IPS DF 19.7 (cell line): ENCODE data around the gene TMEM108.

Experiments used
- DNase-seq: peaks from one replicate; pipeline ENCODE4 v3.0.0-alpha.2; 2013; ENCODE audit warnings: low read depth, low spot score

The TMEM108 gene

DNA sequence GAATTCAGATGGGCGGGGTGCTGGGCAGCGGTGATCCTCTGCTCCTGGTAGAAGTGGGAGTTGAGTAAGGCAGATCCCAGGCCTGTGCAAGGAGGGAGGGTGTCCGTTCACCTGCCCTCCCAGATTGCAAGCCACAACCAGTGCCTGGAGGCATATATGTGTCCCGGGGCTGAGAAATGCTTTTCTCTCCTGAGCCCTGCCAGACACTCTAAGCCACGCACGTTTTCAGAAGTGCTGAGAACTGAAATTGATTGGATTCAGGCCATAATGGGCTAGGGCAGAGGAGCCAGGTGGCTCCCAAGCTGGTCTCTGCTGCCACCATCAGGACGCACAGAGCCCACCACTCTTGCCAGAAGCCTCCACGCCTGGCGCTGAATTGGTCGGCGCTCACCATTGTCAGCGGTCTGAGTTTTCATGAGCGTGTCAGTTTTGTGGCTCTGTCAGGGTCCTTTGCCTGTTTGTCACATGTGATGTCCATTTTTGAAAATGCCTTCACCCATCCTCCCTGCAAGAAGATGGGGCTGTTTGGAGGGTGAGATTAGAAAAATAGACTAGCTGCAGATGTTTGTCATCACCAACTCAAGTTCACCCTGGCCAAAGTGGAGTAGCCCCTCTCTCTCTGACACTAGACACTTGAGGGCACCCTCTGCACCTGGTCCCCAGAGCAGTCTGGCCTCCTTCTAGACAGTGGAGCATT is 346.3 kb downstream of the TMEM108 start:
- peak; percentile 25 for DNase-seq

- DNase-seq: no peak
Measured at GRCh38 chr3:133386876-133387275, 348.7 kb downstream of the TMEM108 start.

DNA sequence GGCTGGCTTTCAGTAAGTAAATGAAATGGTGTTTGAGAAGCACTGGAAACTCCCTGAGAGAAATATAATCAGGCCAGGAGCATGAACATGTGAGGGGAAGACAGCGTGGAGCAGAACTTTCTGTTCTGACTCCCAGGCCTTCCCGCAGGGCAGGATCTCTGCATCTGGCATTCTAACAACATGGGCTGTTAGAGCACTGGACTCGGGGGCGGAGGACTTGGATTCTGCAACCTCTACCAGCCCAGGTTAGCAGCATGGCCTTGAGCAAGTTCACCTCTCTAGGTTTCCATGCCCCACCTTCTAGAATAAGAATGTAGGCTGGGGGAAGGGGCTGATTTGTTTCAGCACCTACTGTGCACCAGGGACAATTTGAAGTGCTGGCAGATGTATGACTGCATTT is 349.1 kb downstream of the TMEM108 start:
- DNase-seq: no peak

- DNase-seq: no peak
Measured at GRCh38 chr3:133388696-133389395, 350.7 kb downstream of the TMEM108 start.

DNA sequence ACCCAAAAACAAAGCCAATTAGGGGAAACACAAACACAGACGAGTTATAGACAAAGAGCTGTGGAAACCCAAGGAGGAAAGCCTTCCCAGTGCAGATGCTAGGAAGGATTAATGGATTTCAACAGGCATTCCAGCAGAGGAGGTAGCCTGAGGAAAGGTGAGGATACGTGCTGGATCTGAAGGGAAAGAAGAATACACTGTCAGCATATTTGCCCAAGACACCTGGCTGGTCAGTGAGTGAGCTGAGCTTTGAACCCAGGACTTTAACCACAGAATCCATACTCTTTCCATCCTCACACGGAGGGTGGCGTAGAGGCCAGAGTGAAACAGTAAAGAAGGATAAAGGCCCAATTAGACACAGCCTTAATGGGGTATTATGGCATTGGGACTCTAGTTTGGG is 352.5 kb downstream of the TMEM108 start:
- DNase-seq: no peak

GRCh38 chr3:133393204-133393603 is 355.0 kb downstream of the TMEM108 start:
- no peak for DNase-seq

DNA sequence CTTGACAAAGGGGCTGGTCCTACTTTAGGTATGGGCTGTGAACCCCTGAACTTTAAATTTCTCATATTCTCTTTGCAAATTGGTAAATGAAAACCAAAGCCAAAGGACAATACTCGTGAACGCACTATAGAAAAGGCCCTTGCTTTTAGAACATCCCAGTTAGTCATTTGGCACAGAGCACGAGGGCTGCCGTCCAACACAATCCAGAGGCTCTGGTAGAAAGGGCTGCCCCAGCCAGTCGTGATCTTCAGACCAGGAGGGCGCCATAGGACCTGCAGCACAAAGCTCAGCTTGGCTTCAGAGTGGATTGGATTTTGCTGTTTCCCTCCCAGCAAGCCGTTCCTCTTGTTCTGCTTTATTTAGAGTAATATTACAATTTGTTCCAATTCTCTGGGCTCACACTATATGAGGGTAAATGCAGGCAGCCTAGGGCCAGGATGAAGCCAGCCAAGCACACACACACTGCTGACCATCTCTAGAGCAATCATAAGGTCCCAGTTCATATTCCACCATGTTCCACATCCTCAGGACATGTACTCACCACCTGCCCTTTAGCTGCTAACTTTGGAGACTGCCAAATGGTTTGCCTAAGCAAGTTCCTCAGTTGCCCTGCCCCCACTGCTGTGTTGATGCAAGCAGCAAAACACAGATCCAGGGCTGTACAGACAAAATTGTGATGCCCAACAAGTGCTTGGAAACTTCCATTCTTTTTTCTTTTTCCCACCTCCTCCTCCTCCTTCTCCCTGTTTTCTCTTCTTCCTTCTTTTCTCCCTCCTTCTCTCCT is 355.7 kb downstream of the TMEM108 start:
- no peak for DNase-seq

GRCh38 chr3:133394561-133395311 is 356.5 kb downstream of the TMEM108 start:
- no peak for DNase-seq

- DNase-seq: no peak
Measured at GRCh38 chr3:133396906-133397305, 358.7 kb downstream of the TMEM108 start.

- DNase-seq: no peak
Measured at GRCh38 chr3:133400006-133400515, 361.9 kb downstream of the TMEM108 start, which contains the start of gene BFSP2. BFSP2 (plus strand) TSS chr3:133400056; CDS start chr3:133400084, 28 bp downstream.

DNA sequence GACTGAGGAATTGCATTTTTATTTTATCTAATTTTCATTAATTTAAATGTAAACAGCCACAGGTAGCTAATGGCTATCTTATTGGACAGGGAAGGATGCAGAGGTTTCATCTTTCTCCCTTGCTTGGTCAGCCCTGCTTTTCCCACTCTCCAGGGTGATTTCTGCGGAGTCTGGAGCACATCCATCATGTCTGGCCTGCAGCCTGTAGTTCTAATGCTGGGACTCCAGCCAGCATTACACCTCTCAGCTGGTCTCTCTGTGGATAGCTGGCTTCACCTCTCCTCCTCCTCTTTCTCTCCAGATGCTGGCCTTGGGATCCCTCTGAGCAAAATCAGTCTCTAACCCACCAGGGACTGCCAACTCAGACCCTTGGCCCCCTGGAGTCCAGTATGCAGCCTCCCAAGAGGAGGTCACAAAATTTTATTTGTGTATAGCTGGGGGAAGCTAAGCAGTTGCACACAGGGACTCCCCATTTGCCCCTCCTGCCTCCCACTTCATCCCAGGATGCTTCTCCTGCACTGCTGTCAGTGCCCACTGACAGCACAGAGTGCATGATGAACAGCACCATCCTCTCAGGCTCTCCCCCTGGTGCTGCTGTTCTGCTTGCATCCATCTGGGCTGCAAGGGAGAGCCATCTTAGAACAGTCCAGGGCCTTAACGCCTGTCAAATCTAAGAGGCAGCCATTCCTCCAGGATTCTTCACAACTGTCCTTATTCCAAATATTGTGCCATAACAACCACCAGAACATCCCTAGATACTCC is 363.4 kb downstream of the TMEM108 start:
- no peak for DNase-seq

- DNase-seq: no peak
Measured at GRCh38 chr3:133404920-133405319, 366.7 kb downstream of the TMEM108 start.

DNA sequence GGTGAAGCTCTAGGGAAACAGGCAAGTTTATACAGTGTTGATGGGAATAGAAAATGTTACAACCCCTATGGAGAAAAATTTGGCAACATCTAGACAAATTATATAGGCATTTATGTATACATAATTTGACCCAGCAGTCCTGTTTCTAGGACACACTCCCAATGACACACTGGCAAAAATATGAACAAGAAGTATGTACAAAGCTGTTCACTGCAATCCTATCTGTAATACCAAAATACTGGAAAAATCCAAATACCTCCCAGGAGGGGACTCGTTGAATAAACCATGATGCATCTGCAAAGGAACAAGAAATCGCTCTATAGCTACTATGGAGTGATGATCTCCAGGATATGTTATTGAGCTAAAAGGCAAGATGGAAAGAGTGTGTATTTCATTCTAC is 370.2 kb downstream of the TMEM108 start:
- DNase-seq: no peak

GRCh38 chr3:133408961-133409360 is 370.8 kb downstream of the TMEM108 start:
- DNase-seq: no peak

GRCh38 chr3:133410191-133410892 is 372.2 kb downstream of the TMEM108 start:
- DNase-seq: no peak

- no peak for DNase-seq
Measured at GRCh38 chr3:133412183-133413132, 374.3 kb downstream of the TMEM108 start.

GRCh38 chr3:133413161-133414020 is 375.2 kb downstream of the TMEM108 start:
- no peak for DNase-seq

DNA sequence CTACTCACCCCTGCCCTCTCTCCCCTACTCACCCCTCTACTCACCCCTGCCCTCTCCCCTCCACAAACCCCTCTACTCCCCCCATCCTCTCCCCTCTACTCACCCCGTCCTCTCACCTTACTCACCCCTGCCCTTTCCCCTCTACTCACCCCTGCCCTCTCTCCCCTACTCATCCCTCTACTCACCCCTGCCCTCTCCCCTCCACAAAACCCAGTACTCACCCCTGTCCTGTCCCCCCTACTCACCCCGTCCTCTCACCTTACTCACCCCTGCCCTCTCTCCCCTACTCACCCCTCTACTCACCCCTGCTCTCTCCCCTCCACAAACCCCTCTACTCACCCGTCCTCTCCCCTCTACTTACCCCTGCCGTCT is 375.8 kb downstream of the TMEM108 start:
- DNase-seq: no peak
